ENCODE data around the gene SGSM2.

DNA sequence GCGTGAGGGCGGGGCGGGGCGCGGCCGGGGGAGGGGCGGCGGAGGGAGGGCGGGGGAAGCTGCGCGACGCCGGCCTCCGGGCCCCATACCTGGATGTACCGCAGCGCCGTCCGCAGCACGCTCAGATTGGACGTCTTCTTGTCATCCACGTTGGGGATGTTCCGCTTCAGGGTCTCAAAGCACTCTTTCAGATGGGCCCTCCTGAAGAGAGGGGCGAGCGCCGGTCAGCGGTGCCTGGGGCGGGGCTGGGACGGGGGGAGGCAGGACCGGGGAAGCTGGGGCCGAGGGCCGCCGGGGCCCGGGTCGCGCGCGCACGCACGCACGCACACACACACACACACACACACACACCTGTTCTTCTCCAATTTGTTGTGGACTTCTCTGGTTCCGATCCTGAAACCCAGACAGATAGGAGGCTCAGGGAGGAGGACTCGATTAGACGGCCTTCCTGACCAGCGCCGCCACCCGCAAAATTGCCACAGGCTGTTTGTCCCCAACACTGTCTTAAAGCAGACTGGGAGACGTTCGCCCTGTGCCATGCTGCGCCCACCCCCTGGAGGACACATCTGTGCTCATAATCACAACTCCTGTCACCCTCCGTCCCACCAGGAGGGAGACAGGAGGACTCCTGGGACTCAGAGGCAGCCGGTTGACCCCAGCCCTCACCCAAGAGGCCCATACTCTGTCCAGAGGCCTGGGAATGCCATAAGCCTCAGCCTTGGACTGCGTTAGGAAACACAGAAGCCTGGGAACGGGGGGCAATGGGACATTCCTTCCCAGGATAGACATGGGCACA is 56.9 kb downstream of the SGSM2 start:
- TF ChIP-seq, protein P1, sequence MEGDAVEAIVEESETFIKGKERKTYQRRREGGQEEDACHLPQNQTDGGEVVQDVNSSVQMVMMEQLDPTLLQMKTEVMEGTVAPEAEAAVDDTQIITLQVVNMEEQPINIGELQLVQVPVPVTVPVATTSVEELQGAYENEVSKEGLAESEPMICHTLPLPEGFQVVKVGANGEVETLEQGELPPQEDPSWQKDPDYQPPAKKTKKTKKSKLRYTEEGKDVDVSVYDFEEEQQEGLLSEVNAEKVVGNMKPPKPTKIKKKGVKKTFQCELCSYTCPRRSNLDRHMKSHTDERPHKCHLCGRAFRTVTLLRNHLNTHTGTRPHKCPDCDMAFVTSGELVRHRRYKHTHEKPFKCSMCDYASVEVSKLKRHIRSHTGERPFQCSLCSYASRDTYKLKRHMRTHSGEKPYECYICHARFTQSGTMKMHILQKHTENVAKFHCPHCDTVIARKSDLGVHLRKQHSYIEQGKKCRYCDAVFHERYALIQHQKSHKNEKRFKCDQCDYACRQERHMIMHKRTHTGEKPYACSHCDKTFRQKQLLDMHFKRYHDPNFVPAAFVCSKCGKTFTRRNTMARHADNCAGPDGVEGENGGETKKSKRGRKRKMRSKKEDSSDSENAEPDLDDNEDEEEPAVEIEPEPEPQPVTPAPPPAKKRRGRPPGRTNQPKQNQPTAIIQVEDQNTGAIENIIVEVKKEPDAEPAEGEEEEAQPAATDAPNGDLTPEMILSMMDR (IDR thresholded peaks at IDR 0.05): no peak
- no peak for TF ChIP-seq POLR2A (IDR thresholded peaks at IDR 0.05)

Measured in body of pancreas (tissue), 4 donors.